GM23338 (cell line): ENCODE results near the gene GNB3. TPM values are rescaled to one million over a fixed set of nuclear protein-coding genes. Genes with fewer than 3 reads are reported as not detected.

Source experiments
- ATAC-seq: fragments of 200-7000 bp; cut with Tn5 transposase; 3 replicates; pipeline ENCODE4 v1.9.1; 2020
- DNase-seq: peaks from one replicate; pipeline ENCODE4 v3.0.0-alpha.2; 2015; ENCODE audit warnings: low spot score
- H2AFZ ChIP-seq: fragments of 200-600 bp; sonication (generic); 2 replicates; pipeline ENCODE4 v1.8.0; 2016; ENCODE audit warnings: antibody characterized with exemption, mild to moderate bottlenecking, moderate library complexity
- H3F3A ChIP-seq: fragments of 200-600 bp; sonication (generic); replicated peaks from 2 replicates; pipeline ENCODE4 v1.8.0; 2017; ENCODE audit warnings: antibody characterized with exemption, mixed run types, low read depth
- H3K27ac ChIP-seq: fragments of 200-600 bp; sonication (generic); 2 replicates; pipeline ENCODE4 v1.6.1; 2016; ENCODE audit warnings: low read depth
- H3K27me3 ChIP-seq: fragments of 200-600 bp; sonication (generic); 2 replicates; pipeline ENCODE4 v1.8.0; 2016; ENCODE audit warnings: mild to moderate bottlenecking, mixed run types, moderate library complexity; ENCODE audit not compliant: insufficient read depth
- H3K36me3 ChIP-seq: fragments of 200-600 bp; sonication (generic); 2 replicates; pipeline ENCODE4 v1.8.0; 2016; ENCODE audit warnings: mild to moderate bottlenecking; ENCODE audit not compliant: insufficient read depth
- H3K4me1 ChIP-seq: fragments of 200-600 bp; sonication (generic); 2 replicates; pipeline ENCODE4 v1.8.0; 2016; ENCODE audit warnings: mild to moderate bottlenecking, moderate library complexity; ENCODE audit not compliant: insufficient read depth
- H3K4me2 ChIP-seq: fragments of 200-600 bp; sonication (generic); 2 replicates; pipeline ENCODE4 v1.7.1; 2017; ENCODE audit warnings: mixed run types
- H3K4me3 ChIP-seq: fragments of 200-600 bp; sonication (generic); 2 replicates; pipeline ENCODE4 v1.6.1; 2016; ENCODE audit warnings: mixed run types
- H3K79me2 ChIP-seq: fragments of 200-600 bp; sonication (generic); replicated peaks from 2 replicates; pipeline ENCODE4 v1.8.0; 2017; ENCODE audit warnings: mild to moderate bottlenecking; ENCODE audit not compliant: insufficient read depth
- H3K9me2 ChIP-seq: fragments of 200-600 bp; sonication (generic); 2 replicates; pipeline ENCODE4 v1.8.0; 2017; ENCODE audit not compliant: insufficient read depth
- H4K20me1 ChIP-seq: fragments of 200-600 bp; sonication (generic); replicated peaks from 2 replicates; pipeline ENCODE4 v1.8.0; 2017; ENCODE audit warnings: mild to moderate bottlenecking; ENCODE audit not compliant: insufficient read depth
- H3K27ac Mint-ChIP-seq: 2 replicates; pipeline ENCODE4 v1.8.0; 2020; ENCODE audit warnings: inconsistent platforms, mild to moderate bottlenecking, moderate library complexity, mixed read lengths
- H3K27me3 Mint-ChIP-seq: 3 replicates; pipeline ENCODE4 v1.8.0; 2022; ENCODE audit warnings: low read depth, mild to moderate bottlenecking, moderate library complexity, mixed read lengths, inconsistent platforms; ENCODE audit not compliant: insufficient read depth, poor library complexity
- H3K36me3 Mint-ChIP-seq: 3 replicates; pipeline ENCODE4 v1.8.0; 2021; ENCODE audit warnings: low read depth, mild to moderate bottlenecking, inconsistent platforms, moderate library complexity, mixed read lengths
- H3K4me1 Mint-ChIP-seq: 3 replicates; pipeline ENCODE4 v1.8.0; 2020; ENCODE audit warnings: mild to moderate bottlenecking, inconsistent platforms, mixed read lengths
- H3K4me3 Mint-ChIP-seq: 3 replicates; pipeline ENCODE4 v1.8.0; 2021; ENCODE audit warnings: moderate library complexity, mild to moderate bottlenecking, inconsistent platforms, mixed read lengths
- H3K9me3 Mint-ChIP-seq: 3 replicates; pipeline ENCODE4 v1.8.0; 2020; ENCODE audit warnings: moderate library complexity, mild to moderate bottlenecking, inconsistent platforms, mixed read lengths
- CTCF ChIP-seq, 2 experiments: fragments of 200-600 bp in 1 of 2; sonication (generic) in 1 of 2; conservative IDR thresholded peaks; 2 replicates each; pipeline versions ENCODE4 v1.5.1 to v1.6.1; 2016 to 2017; ENCODE audit warnings: antibody characterized with exemption in 2 of 2, low read depth in 2 of 2, mild to moderate bottlenecking in 2 of 2, moderate library complexity in 1 of 2
- ETS1 ChIP-seq: IDR thresholded peaks from 2 replicates; pipeline ENCODE4 v1.6.1; 2016; ENCODE audit warnings: antibody characterized with exemption
- EZH2 ChIP-seq: fragments of 200-600 bp; sonication (generic); IDR thresholded peaks from one replicate; pipeline ENCODE4 v1.8.0; 2017; ENCODE audit warnings: antibody characterized with exemption, mild to moderate bottlenecking, low read depth; ENCODE audit not compliant: unreplicated experiment
- JUNB ChIP-seq: IDR thresholded peaks from one replicate; pipeline ENCODE4 v1.6.1; 2016; ENCODE audit warnings: antibody characterized with exemption; ENCODE audit not compliant: unreplicated experiment
- NANOG ChIP-seq: IDR thresholded peaks from 2 replicates; pipeline ENCODE4 v1.6.1; 2016; ENCODE audit warnings: antibody characterized with exemption, borderline replicate concordance
- POLR2AphosphoS5 ChIP-seq: IDR thresholded peaks from 2 replicates; pipeline ENCODE4 v1.6.1; 2016; ENCODE audit warnings: antibody characterized with exemption, low read depth
- STAT1 ChIP-seq: IDR thresholded peaks from one replicate; pipeline ENCODE4 v1.6.1; 2016; ENCODE audit warnings: antibody characterized with exemption; ENCODE audit not compliant: unreplicated experiment
- ZNF114 ChIP-seq: fragments of 250-450 bp; sonication (Bioruptor Pico); IDR thresholded peaks from 2 replicates; pipeline ENCODE4 v1.5.0; 2020; ENCODE audit warnings: mild to moderate bottlenecking, moderate library complexity
- ZNF331 ChIP-seq: fragments of 250-450 bp; sonication (Bioruptor Pico); IDR thresholded peaks from 2 replicates; pipeline ENCODE4 v1.5.0; 2020; ENCODE audit warnings: low read depth, mild to moderate bottlenecking, moderate library complexity
- polyA plus RNA-seq: library from polyadenylated mRNA; unstranded; fragments of >200 nt; fragmentation: Nextera tagmentation; extraction: Ambion mirVana; gene quantifications from 2 replicates; pipeline ENCODE4 v1.2.1, GENCODE V29; 2016
- total RNA-seq: library from RNA; depleted of rRNA; stranded (reverse); fragments of >200 nt; shearing (Covaris generic); gene quantifications from 2 replicates; pipeline ENCODE4 v1.2.3, GENCODE V29; 2014
- TF ChIP-seq, protein P1 (sequence below): IDR thresholded peaks from one replicate; pipeline ENCODE4 v1.6.1; 2018; ENCODE audit warnings: antibody characterized with exemption; ENCODE audit not compliant: unreplicated experiment
- TF ChIP-seq, protein P2 (sequence below): fragments of 250-450 bp; sonication (Bioruptor Pico); IDR thresholded peaks from 2 replicates; pipeline ENCODE4 v1.5.0; 2020; ENCODE audit warnings: mild to moderate bottlenecking, moderate library complexity

The GNB3 gene
- total and polyA plus RNA-seq, 2 experiments from 2014 or later = 5.4 to 8.2 TPM

GRCh38 chr12:6795088-6795487, 45.6 kb upstream of the GNB3 start:
- ATAC-seq = no peak
- Histone ChIP-seq H3K4me2 (no peak overlapping the region), H3K9me2 (no peaks in the 10 kb centered on the region), H3K36me3 (no peaks in the 10 kb centered on the region), H3K4me3 (no peak overlapping the region), H3K27me3 (no peaks in the 10 kb centered on the region), H4K20me1 (no peaks in the 10 kb centered on the region), H3K79me2 (no peaks in the 10 kb centered on the region), H3K4me1 (no peaks in the 10 kb centered on the region; the same call in 1 of the 2 replicates), H2AFZ (no peak overlapping the region), H3K27ac (no peak overlapping the region), H3F3A (no peaks in the 10 kb centered on the region)
- no peak for TF ChIP-seq EZH2
- TF ChIP-seq ETS1 = no peak
- TF ChIP-seq NANOG = no peak
- TF ChIP-seq, protein P1, sequence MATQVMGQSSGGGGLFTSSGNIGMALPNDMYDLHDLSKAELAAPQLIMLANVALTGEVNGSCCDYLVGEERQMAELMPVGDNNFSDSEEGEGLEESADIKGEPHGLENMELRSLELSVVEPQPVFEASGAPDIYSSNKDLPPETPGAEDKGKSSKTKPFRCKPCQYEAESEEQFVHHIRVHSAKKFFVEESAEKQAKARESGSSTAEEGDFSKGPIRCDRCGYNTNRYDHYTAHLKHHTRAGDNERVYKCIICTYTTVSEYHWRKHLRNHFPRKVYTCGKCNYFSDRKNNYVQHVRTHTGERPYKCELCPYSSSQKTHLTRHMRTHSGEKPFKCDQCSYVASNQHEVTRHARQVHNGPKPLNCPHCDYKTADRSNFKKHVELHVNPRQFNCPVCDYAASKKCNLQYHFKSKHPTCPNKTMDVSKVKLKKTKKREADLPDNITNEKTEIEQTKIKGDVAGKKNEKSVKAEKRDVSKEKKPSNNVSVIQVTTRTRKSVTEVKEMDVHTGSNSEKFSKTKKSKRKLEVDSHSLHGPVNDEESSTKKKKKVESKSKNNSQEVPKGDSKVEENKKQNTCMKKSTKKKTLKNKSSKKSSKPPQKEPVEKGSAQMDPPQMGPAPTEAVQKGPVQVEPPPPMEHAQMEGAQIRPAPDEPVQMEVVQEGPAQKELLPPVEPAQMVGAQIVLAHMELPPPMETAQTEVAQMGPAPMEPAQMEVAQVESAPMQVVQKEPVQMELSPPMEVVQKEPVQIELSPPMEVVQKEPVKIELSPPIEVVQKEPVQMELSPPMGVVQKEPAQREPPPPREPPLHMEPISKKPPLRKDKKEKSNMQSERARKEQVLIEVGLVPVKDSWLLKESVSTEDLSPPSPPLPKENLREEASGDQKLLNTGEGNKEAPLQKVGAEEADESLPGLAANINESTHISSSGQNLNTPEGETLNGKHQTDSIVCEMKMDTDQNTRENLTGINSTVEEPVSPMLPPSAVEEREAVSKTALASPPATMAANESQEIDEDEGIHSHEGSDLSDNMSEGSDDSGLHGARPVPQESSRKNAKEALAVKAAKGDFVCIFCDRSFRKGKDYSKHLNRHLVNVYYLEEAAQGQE = no peak
- TF ChIP-seq ZNF331 (CRISPR knock-in tag) = no peak
- TF ChIP-seq POLR2AphosphoS5 = no peak
- TF ChIP-seq STAT1 = no peak
- no peak for TF ChIP-seq JUNB
- TF ChIP-seq CTCF (conservative IDR thresholded peaks at IDR 0.05; ENCODE audit: low read depth in 2 of 2) = no peak
- TF ChIP-seq, protein P2, sequence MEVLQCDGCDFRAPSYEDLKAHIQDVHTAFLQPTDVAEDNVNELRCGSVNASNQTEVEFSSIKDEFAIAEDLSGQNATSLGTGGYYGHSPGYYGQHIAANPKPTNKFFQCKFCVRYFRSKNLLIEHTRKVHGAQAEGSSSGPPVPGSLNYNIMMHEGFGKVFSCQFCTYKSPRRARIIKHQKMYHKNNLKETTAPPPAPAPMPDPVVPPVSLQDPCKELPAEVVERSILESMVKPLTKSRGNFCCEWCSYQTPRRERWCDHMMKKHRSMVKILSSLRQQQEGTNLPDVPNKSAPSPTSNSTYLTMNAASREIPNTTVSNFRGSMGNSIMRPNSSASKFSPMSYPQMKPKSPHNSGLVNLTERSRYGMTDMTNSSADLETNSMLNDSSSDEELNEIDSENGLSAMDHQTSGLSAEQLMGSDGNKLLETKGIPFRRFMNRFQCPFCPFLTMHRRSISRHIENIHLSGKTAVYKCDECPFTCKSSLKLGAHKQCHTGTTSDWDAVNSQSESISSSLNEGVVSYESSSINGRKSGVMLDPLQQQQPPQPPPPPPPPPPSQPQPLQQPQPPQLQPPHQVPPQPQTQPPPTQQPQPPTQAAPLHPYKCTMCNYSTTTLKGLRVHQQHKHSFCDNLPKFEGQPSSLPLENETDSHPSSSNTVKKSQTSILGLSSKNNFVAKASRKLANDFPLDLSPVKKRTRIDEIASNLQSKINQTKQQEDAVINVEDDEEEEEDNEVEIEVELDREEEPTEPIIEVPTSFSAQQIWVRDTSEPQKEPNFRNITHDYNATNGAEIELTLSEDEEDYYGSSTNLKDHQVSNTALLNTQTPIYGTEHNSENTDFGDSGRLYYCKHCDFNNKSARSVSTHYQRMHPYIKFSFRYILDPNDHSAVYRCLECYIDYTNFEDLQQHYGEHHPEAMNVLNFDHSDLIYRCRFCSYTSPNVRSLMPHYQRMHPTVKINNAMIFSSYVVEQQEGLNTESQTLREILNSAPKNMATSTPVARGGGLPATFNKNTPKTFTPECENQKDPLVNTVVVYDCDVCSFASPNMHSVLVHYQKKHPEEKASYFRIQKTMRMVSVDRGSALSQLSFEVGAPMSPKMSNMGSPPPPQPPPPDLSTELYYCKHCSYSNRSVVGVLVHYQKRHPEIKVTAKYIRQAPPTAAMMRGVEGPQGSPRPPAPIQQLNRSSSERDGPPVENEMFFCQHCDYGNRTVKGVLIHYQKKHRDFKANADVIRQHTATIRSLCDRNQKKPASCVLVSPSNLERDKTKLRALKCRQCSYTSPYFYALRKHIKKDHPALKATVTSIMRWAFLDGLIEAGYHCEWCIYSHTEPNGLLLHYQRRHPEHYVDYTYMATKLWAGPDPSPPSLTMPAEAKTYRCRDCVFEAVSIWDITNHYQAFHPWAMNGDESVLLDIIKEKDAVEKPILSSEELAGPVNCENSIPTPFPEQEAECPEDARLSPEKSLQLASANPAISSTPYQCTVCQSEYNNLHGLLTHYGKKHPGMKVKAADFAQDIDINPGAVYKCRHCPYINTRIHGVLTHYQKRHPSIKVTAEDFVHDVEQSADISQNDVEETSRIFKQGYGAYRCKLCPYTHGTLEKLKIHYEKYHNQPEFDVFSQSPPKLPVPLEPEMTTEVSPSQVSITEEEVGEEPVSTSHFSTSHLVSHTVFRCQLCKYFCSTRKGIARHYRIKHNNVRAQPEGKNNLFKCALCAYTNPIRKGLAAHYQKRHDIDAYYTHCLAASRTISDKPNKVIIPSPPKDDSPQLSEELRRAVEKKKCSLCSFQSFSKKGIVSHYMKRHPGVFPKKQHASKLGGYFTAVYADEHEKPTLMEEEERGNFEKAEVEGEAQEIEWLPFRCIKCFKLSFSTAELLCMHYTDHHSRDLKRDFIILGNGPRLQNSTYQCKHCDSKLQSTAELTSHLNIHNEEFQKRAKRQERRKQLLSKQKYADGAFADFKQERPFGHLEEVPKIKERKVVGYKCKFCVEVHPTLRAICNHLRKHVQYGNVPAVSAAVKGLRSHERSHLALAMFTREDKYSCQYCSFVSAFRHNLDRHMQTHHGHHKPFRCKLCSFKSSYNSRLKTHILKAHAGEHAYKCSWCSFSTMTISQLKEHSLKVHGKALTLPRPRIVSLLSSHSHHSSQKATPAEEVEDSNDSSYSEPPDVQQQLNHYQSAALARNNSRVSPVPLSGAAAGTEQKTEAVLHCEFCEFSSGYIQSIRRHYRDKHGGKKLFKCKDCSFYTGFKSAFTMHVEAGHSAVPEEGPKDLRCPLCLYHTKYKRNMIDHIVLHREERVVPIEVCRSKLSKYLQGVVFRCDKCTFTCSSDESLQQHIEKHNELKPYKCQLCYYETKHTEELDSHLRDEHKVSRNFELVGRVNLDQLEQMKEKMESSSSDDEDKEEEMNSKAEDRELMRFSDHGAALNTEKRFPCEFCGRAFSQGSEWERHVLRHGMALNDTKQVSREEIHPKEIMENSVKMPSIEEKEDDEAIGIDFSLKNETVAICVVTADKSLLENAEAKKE (CRISPR knock-in tag) = no peak
- TF ChIP-seq ZNF114 (CRISPR knock-in tag) = no peak
- peaks cover 17% of the 10 kb centered on the region for H3K27me3 Mint-ChIP-seq
- peaks cover 14% of the 10 kb centered on the region for H3K4me1 Mint-ChIP-seq
- no peak overlapping the region for H3K4me3 Mint-ChIP-seq
- H3K27ac Mint-ChIP-seq = no peak overlapping the region
- no peaks in the 10 kb centered on the region for H3K9me3 Mint-ChIP-seq
- no peaks in the 10 kb centered on the region; the same call in 2 of the 3 replicates for H3K36me3 Mint-ChIP-seq
- no peak for DNase-seq
